Measurements from ENCODE around the gene SHROOM4. TPM values are rescaled to one million over a fixed set of nuclear protein-coding genes. Genes with fewer than 3 reads are reported as not detected.

SHROOM4 gene
- total RNA-seq, 1 experiment from 2014 or later: 4.5 TPM

DNA sequence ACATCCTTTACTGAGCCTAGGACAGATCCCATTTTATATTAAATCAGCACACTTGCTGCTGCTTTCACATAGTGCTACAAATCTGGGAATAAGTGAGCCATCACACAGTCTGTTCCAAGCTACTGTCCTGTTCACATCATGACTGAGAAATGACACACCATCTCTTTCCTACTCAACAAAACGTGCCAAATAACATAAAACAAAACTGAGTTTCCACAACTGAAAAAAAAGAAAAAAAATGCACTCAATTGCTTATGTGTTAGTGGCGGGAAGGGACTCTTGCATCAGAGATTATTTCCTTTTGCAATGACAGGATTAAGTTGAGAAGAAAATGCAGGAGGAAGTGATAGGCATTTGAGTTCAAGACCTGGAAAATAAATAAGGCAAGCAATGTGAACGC is 109.0 kb downstream of the SHROOM4 start:
- no peak for DNase-seq (ENCODE audit: low spot score)

DNA sequence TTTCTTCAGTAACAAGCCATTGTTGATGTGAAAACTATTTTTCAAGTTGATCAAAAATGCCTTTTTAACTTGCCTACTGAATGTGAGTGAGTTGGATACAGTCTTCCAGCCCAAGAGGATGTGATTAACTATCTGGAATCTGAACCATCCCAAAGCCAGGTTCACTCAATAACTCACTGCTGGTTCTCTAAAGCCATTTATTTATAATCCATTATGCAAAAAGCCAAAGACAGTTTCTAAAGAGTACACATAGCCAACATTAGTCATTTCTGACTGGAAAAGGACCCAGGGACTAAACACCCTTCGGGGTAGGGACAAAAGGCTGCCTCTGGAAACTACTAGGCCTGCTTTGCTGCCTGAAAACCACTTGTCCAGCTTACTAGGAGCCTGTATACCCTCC is 109.6 kb downstream of the SHROOM4 start:
- no peak for DNase-seq (ENCODE audit: low spot score)

DNA sequence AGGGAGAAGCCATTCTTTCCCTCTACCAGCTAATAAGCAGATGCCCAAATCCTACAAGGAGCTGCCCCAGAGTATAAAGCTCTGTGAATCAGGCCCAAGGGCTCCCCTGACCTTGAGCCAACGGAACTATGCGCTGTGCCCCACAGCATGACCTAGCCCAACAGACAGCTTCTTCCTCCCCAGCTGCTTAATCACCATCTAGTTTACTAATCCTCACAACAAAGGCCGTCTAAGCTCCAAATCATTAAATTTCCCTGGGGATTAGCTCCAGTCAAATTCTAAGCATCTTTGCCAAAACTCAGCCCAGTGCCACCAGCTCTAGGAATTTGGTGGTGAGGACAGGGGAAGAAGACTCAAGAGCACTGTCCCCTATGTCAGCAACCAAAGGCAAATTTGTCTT is 113.1 kb downstream of the SHROOM4 start:
- DNase-seq (ENCODE audit: low spot score): no peak

GRCh38 chrX:50698944-50699343 is 115.0 kb downstream of the SHROOM4 start:
- no peak for DNase-seq (ENCODE audit: low spot score)

DNA sequence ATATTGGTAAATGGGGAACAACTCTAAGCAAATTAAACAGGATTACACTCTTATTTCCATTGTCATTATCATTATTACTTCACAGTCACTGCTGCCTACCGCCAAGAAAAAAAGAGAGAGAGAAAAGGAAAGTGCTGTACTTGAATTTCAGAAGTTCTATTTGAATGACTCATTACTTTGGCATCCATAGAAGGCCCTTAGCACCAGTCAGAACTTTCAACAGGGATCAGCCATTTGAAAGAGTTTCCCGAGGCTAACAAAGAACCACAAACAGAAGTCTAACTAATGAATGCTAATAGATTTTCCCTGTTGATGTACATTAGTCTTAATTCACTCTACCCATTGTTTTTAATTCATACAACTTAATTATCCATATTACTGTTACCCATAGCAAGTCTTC is 116.3 kb downstream of the SHROOM4 start:
- DNase-seq (ENCODE audit: low spot score): no peak

- DNase-seq (ENCODE audit: low spot score): peak; percentile 80
Observed at GRCh38 chrX:50691820-50692219, 122.2 kb downstream of the SHROOM4 start.

DNA sequence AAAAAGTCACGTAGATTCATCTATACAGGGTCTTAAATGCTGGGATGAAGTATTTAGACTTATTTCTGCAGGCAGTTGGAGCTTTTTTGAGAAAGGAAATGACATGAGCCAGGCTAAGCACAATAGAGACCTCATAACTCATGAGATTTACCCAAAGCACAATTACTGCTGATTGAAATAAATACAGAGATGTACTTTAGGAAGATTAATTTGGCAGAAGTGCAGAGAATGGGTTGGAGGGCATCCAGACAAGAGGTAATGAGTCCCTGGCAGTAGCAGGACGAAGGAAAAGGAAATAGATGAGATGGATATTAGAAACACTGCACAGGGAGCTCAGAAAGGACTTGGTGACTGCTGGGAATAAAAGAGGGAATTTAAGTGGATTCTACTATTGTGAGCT is 129.1 kb downstream of the SHROOM4 start:
- no peak for DNase-seq (ENCODE audit: low spot score)

DNA sequence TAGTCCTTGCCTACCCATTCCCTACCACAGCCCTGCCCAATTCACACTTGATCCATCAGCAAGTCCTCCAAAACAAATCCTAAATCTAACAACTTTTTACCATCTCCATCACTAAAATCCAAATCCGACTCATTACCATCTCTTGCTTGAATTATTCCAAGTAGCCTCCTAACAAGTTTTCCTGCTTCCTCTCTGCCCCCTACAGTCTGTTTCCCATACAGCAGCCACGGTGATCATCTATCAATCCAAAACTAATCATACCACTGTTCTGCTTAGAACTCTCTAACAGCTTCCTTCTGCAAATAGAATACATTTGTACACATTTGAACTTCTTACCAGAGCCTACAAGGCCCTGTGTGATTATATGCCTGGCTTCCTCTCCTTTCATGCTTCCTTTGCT is 133.0 kb downstream of the SHROOM4 start:
- DNase-seq (ENCODE audit: low spot score): no peak

- DNase-seq (ENCODE audit: low spot score): no peak
Observed at GRCh38 chrX:50677789-50678188, 136.2 kb downstream of the SHROOM4 start.

GRCh38 chrX:50671661-50672060 is 142.3 kb downstream of the SHROOM4 start:
- DNase-seq (ENCODE audit: low spot score): no peak

DNA sequence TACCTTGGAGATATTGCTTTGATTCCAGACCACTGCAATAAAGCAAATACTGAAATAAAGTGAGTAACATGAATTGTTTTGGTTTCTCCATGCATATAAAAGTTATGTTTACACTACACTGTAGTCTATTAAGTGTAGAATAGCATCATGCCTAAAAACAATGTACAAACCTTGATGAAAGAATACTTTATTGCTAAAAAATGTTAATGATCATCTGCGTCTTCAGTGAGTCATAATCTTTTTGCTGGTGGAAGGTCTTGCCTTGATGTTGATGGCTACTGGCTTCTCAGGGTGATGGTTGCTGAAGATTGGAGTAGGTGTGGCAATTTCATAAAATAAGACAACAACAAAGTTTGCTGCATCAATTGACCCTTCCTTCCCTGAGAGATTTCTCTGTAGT is 145.1 kb downstream of the SHROOM4 start:
- DNase-seq (ENCODE audit: low spot score): no peak

- no peak for DNase-seq (ENCODE audit: low spot score)
Observed at GRCh38 chrX:50648156-50648555, 165.8 kb downstream of the SHROOM4 start.

- DNase-seq (ENCODE audit: low spot score): no peak
Observed at GRCh38 chrX:50644496-50644895, 169.5 kb downstream of the SHROOM4 start.

GRCh38 chrX:50643525-50644137 is 170.4 kb downstream of the SHROOM4 start:
- DNase-seq (ENCODE audit: low spot score): no peak

DNA sequence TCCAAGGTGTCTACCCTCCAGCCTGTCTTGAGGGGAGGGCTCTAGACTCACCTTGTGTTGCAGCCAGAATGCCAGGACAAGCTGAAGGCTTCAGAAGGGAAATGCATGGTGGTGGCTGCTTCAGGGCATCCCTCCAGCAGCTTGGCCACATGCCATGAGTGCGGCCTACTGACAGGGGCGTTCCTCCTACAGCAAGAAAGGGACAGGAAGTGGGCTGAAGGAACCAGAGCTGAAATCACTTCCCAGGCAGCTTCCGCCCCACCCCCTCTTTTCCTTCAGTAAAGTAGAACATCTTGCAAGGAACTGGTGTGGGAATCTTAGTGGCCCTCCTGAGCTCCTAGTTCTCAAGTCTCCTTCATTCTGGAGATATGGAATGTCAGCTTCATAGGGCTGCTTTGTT is 175.9 kb downstream of the SHROOM4 start:
- no peak for DNase-seq (ENCODE audit: low spot score)

- DNase-seq (ENCODE audit: low spot score): no peak
Observed at GRCh38 chrX:50635817-50636365, 178.1 kb downstream of the SHROOM4 start.

DNA sequence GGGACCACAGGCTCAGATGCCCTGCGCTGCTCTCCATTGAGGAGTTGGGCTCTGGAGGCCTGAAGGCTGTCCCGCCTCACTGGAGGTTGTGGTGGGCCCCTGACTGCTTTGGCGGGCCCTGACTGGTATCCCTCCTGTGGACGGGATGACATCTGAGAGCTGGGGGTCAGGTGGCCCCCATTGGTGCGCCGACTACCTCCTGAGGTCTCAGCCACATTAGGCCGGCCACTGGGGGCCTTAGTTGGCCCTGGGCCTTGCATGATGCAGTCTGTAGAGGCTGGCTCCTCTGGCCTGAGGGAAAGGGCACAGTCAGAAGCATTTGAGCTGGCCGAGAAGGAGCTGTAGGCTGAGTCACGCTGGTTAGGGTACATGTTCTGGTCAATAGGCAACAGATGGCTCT is 178.8 kb downstream of the SHROOM4 start:
- DNase-seq (ENCODE audit: low spot score): no peak

- no peak for DNase-seq (ENCODE audit: low spot score)
Observed at GRCh38 chrX:50629774-50630173, 184.2 kb downstream of the SHROOM4 start.

GRCh38 chrX:50627696-50628095 is 186.3 kb downstream of the SHROOM4 start:
- DNase-seq (ENCODE audit: low spot score): no peak

DNA sequence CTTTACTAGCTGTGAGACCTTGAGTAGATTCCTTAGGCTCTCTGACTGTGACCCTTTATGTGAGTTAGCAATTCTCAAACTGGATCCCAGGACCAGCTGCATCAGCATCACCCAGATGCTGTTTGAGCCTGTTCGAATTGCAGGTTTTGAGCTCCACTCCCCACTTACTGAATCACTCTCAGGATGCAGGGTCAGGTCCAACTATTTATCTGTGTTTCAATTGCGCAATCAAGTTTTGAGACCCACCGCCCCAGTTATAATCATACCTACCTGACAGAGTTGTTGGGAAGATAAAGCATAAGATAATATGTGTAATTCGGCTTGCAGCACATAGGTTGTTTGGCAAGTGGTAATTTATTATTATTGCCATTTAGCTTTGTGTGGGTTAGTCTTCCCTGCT is 187.6 kb downstream of the SHROOM4 start:
- no peak for DNase-seq (ENCODE audit: low spot score)

DNA sequence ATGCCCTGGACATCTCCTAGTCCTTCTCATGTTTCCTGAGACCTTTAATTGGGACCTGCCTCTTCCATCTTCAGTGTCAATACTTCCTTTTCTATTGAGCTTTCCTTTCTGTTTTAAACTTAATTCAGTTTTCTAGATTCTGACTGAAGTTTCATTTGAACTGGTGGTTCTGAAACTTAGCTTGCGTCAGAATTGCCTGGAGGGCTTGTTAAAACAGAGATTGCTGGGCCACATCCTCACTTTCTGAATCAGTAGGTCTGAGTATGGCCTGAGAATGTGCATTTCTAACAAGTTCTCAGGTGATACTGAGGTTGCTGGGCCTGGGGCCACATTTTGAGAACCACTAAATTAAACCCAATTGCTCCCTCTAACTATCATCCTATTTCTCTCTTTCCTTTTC is 191.2 kb downstream of the SHROOM4 start:
- DNase-seq (ENCODE audit: low spot score): no peak

- DNase-seq (ENCODE audit: low spot score): no peak
Observed at GRCh38 chrX:50618788-50619558, 195.0 kb downstream of the SHROOM4 start.

GRCh38 chrX:50617183-50617582 is 196.8 kb downstream of the SHROOM4 start:
- no peak for DNase-seq (ENCODE audit: low spot score)
